ENCODE results near the gene CFAP141.

- no peak for TF ChIP-seq POLR2A (IDR thresholded peaks at IDR 0.05)
- TF ChIP-seq CTCF (IDR thresholded peaks at IDR 0.05): no peak
Observed at GRCh38 chr1:154174654-154175053, 31.5 kb downstream of the CFAP141 start.

All from testis (tissue), 2 donors.